Esophagus mucosa (tissue), 1 donor: ENCODE measurements around the gene TTC5. TPM values are rescaled to one million over a fixed set of nuclear protein-coding genes. Genes with fewer than 3 reads are reported as not detected.
A peak's percentile ranks its signal among the peaks of the same experiment; 100 is the strongest.
"Not testable (repeated sequence)": the region's sequence is repeated elsewhere in the genome, so short reads cannot be mapped to it uniquely, and the experiment has no call there.

Experiments
- ATAC-seq: fragments of 200-7000 bp; cut with Tn5 transposase; one replicate; pipeline ENCODE4 v1.9.1; 2020
- total RNA-seq: library from RNA; stranded (reverse); gene quantifications from one replicate; pipeline ENCODE4 v1.2.4, GENCODE V29; 2023
- donor health status: DM: yes; HTN: yes; CAD: no.

The TTC5 gene
- total RNA-seq: 10.5 TPM

GRCh38 chr14:20305265-20306078 lies at the start of gene TTC5:
Gene TTC5 (minus strand): TSS chr14:20305951. CDS start chr14:20305937, 14 bp downstream.
- peak; percentile 96 for ATAC-seq

DNA sequence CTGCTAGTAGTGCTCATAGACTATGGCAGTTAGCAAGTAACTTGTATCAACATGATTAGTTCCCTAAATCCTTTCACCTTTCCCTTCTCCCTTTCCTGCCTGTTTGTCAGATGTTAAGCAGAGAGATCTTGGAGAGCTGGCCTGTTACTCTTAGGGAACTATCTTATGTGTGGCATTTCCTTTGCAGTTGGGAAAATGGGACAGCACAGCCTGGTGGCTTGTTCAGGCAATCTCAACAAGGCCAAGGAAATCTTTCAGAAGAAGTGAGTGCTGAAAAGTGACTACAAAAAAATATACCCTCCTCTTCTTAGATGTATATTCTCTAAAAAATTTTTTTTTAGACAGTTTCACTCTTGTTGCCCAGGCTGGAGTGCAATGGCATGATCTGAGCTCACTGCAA lies 45.1 kb upstream of the TTC5 start:
- ATAC-seq: no peak

- ATAC-seq: no peak
These were observed 44.5 kb upstream of the TTC5 start for GRCh38 chr14:20350282-20350681.

DNA sequence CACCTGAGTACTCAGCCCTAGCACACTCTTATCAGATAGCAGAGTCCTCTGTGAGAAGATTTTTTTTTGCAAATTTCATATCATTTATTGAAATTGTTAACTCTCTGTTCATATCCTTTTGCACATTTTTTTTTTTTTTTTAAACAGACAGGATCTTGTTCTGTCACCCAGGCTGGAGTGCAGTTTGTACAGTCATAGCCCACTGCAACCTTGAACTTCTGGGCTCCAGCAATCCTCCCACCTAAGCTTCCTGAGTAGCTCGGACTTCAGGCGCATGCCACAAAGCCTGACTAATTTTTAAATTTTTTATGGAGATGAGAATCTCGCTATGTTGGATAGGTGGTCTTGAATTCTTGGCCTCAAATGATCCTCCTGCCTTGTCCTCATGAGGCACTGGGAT lies 42.0 kb upstream of the TTC5 start:
- ATAC-seq: no peak

DNA sequence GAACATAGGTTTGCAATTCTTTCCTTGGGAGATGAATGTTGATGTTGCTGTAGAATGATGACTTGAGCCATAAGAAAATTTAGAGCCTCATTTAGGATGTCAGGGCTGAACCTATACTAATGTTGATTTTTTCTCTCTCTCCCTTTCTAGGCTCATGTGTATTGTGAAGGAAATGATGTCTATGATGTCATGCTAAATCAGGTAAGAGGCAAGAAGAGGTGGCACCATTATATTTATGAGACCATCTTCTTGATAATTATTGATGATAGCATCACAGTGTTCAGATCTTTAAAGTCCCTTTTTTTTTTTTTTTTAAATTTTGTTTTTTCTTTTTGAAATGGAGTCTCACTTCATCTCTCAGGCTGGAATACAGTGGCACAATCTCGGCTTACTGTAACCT lies 41.0 kb upstream of the TTC5 start:
- no peak for ATAC-seq

DNA sequence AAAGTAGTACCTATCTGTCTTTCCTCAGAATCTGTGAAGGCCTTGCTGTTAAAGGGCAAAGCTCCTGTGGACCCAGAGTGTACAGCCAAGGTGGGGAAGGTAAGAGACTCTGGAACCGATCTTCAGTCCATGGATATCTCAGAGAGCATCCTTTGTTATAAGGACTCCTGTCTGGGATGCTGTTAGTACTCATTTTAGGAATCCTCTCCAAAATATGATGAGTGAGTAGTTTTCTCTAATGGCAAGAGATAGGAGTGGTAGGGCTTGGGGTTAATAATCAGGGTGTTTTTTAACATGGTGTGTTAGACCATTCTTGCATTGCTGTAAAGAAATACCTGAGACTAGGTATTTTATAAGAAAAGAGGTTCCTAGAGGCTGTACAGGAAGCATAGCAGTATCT lies 39.6 kb upstream of the TTC5 start:
- ATAC-seq: no peak

GRCh38 chr14:20343862-20344220 lies 38.1 kb upstream of the TTC5 start:
- ATAC-seq: peak; percentile 5

GRCh38 chr14:20343092-20343861 lies 37.5 kb upstream of the TTC5 start, which contains the start of gene PARP2:
Gene PARP2 (plus strand): TSS chr14:20343635. CDS start chr14:20343642, 7 bp downstream.
- peak; percentile 98 for ATAC-seq

DNA sequence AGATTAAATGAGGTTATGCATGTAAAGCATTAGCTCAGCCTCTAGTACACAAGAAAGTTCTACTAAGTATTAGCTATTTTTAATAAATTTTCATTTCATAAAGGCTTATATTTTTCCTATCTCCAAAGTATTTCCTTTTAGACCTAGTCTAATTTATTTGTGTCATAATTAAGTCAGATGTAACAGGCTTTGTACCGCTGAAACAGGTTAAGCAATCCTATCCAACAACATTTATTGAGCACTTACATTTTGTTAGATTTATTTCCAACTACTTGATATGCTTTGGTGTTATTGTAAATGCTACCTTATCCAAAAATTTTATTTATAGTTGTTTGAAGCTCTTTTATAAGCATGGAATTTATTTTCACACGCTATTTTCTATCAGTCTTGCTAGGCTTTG lies 35.9 kb upstream of the TTC5 start:
- ATAC-seq: no peak

DNA sequence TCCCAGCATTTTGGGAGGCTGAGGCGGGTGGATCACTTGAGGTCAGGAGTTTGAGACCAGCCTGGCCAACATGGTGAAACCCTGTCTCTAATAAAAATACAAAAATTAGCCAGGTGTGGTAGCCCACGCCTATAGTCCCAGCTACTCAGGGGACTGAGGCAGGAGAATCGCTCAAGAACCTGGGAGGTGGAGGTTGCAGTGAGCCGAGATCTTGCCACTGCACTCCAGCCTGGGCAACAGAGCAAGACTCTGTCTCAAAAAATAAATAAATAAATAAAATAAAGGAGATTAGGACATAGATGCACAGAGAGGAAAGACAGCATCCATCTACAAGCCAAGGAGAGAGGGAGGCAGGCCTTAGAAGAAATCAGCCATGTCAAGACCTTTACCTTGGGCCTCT lies 35.3 kb upstream of the TTC5 start:
- not testable (repeated sequence) for ATAC-seq

DNA sequence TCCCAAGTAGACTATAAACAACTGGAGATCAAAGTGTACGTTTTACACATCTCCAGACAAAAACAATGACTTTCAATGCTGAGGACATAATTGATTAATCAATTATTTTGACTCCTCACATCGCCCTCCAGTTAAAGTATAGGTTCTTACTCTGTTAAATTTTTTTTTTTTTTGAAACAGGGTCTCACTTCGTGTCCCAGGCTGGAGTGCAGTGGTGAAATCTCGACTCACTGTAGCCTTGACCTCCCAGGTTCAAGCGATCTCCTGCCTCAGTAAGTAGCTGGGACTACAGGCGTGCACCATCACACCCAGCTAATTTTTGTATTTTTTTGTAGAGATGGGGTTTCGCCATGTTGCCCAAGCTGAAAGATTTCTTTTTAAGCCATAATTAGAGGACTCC lies 28.3 kb upstream of the TTC5 start:
- ATAC-seq: no peak

DNA sequence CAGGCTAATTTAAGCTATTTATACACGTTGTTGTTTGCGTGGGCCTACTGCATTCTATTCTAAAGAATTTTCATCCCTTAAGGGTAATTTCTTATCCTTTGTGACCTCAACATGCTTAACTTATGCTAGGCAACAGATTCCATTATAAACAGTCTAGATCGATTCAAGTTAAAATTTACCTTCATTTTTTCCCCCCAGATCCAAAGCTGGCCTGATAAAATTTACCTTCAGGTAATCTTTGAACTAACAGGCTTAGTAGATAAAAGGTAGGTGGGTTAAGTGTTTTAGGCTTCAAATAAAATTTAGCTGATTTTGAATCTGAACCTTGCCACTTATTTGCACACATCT lies 27.7 kb upstream of the TTC5 start:
- ATAC-seq: no peak

GRCh38 chr14:20332788-20333493 lies 27.2 kb upstream of the TTC5 start, which contains the start of gene CCNB1IP1:
Gene CCNB1IP1 (minus strand): TSS chr14:20333279. CDS start chr14:20316523, 16,756 bp downstream.
- ATAC-seq: peak; percentile 98

- no peak for ATAC-seq
These were observed 26.7 kb upstream of the TTC5 start for GRCh38 chr14:20332431-20332787.

- no peak for ATAC-seq
These were observed 25.4 kb upstream of the TTC5 start for GRCh38 chr14:20331053-20331613.

DNA sequence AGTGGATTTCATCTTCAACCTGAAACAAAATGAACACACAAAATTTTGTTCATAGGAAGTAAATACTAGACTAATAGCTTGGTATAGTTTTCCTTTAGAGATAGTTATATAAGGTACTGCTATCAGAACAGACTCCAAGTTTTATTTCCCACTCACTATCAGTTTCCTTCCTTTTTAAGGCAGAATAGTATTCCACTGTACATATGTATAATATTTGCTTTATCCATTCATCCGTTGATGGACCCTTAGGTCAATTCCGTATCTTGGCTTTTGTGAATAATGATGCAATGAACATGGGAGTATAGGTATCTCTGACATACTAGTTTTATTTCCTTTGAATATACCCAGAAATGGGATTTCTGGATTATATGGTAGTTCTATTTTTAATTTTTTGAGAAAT lies 23.6 kb upstream of the TTC5 start:
- no peak for ATAC-seq

DNA sequence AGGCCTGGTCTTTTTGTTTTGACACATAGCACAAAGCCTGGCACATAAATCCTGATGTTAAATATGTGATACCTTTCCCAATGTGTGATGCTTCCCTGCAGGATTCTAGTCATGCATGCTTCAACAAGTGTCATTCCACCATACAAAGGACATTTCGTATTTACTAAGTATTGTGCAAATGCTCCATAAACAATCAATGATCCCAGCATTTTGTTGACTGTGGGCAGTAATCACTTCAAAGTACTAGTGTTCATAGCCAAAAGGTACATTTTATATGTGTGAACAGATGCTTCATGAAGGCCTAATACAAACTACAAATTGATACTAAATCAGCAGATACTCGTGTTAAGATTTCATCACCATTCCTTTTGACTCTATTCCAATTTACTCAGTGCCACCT lies 23.0 kb upstream of the TTC5 start:
- no peak for ATAC-seq

- ATAC-seq: peak; percentile 57
These were observed 21.5 kb upstream of the TTC5 start for GRCh38 chr14:20327005-20327869.

GRCh38 chr14:20317720-20318119 lies 12.0 kb upstream of the TTC5 start:
- ATAC-seq: no peak

DNA sequence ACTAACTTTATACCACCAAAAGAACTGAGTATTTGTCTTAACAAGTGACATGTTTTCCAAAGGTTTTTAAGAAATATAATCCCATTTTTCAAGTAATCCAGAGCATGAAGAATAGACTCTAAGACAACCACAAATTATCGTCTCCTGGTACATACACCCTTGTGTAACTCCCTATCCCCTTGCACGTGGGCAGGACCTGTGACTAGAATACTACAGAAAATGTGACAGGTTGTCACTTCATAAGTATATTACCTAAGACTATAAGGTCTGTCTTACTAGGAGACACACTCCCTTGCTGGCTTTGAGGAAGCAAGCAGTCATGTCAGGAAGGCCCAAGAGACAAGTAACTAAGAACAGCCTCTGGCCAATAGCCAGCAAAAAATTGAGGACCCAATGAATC lies 8.3 kb upstream of the TTC5 start:
- ATAC-seq: no peak

- no peak for ATAC-seq
These were observed 300 bp upstream of the TTC5 start for GRCh38 chr14:20306079-20306423.
